Transverse colon (tissue), 4 donors: ENCODE data around the gene SUSD2. TPM values are rescaled to one million over a fixed set of nuclear protein-coding genes. Genes with fewer than 3 reads are reported as not detected.
A peak's percentile ranks its signal among the peaks of the same experiment; 100 is the strongest.

Experiments
- DNase-seq: peaks from one replicate; pipeline ENCODE4 v3.0.0-alpha.2; 2019
- H3K27ac ChIP-seq, 4 donors: fragments of 200-600 bp; sonication (generic); 2 replicates each; pipeline ENCODE4 v1.5.1; 2016 to 2018; ENCODE audit warnings: inconsistent platforms in 4 of 4
- H3K27me3 ChIP-seq: fragments of 200-600 bp; sonication (generic); 2 replicates; pipeline ENCODE4 v1.5.1; 2017; ENCODE audit warnings: inconsistent platforms
- H3K36me3 ChIP-seq, 4 donors: fragments of 200-600 bp; sonication (generic); 2 replicates each; pipeline ENCODE4 v1.5.1; 2017 to 2019; ENCODE audit warnings: inconsistent platforms in 4 of 4
- H3K4me1 ChIP-seq, 4 donors: fragments of 200-600 bp; sonication (generic); 2 replicates each; pipeline ENCODE4 v1.5.1; 2017 to 2020; ENCODE audit warnings: inconsistent platforms in 4 of 4
- H3K4me3 ChIP-seq, 4 donors: fragments of 200-600 bp; sonication (generic); 1 replicate in 1 of 4; 2 replicates in 3 of 4; pipeline versions ENCODE4 v1.5.1 to v1.6.1; 2017 to 2019; ENCODE audit warnings: inconsistent platforms in 4 of 4
- H3K9me3 ChIP-seq, 2 donors: fragments of 200-600 bp; sonication (generic); 2 replicates each; pipeline ENCODE4 v1.5.1; 2017 to 2019; ENCODE audit warnings: inconsistent platforms in 2 of 2
- CTCF ChIP-seq, 5 experiments: fragments of 200-600 bp in 3 of 5; fragments of 450-650 bp in 2 of 5; sonication (generic) in 3 of 5; IDR thresholded peaks; 1 replicate in 2 of 5; 2 replicates in 3 of 5; pipeline ENCODE4 v1.5.1; 2016 to 2017; ENCODE audit warnings: antibody characterized with exemption in 5 of 5, inconsistent platforms in 3 of 5, mild to moderate bottlenecking in 2 of 5, moderate library complexity in 1 of 5
- EP300 ChIP-seq: sonication (generic); formaldehyde crosslinking; IDR thresholded peaks from one replicate; pipeline ENCODE4 v1.6.1; 2017; ENCODE audit warnings: antibody characterized with exemption, low read depth
- POLR2A ChIP-seq: fragments of 450-650 bp; IDR thresholded peaks from one replicate; pipeline ENCODE4 v1.6.1; 2016; ENCODE audit warnings: antibody characterized with exemption, mild to moderate bottlenecking, moderate library complexity
- POLR2AphosphoS5 ChIP-seq, 3 donors: sonication (generic); formaldehyde crosslinking; IDR thresholded peaks; one replicate each; pipeline ENCODE4 v1.6.1; 2016; ENCODE audit warnings: antibody characterized with exemption in 3 of 3
- WGBS, 2 donors: methylation state at CpG; one replicate each; pipeline ENCODE4 v1.1.5; 2018; ENCODE audit warnings: low coverage in 1 of 2; 5-methylcytosine and 5-hydroxymethylcytosine counted together
- in situ Hi-C, 4 donors: fragments of 200-750 bp; cut with MboI; loops; one replicate each; pipeline versions ENCODE4 v1.15.0 to v1.15.1; 2017; ENCODE audit warnings: low sequenced_read_pairs in 3 of 4, low pct_ligation_motif_present in 1 of 4, low pct_unique_long_range_greater_than_20kb in 1 of 4
- intact Hi-C: fragments of 100-400 bp; cut with DNase I; formaldehyde crosslinking; loops from one replicate; pipeline ENCODE4 v1.15.1; 2023; ENCODE audit warnings: low total_unique reads
- total RNA-seq, 4 donors: library from RNA; depleted of rRNA; stranded (reverse); fragments of >200 nt; gene quantifications; one replicate each; pipeline ENCODE4 v1.1.0, GENCODE V29; 2016

The SUSD2 gene
- total RNA-seq, 4 donors from 2014 or later = 0.37 to 67.7 (median 3.8) TPM

- no peak for DNase-seq
- no peak overlapping the region for H3K4me3 ChIP-seq
- no peaks in the 10 kb centered on the region for H3K27me3 ChIP-seq
- peak in 3 of 5 experiments; percentile 4 to 11 (median 10) for TF ChIP-seq CTCF (IDR thresholded peaks at IDR 0.05)
- TF ChIP-seq EP300 = no peak
- 86 to 87% methylated on average over 7 to 21 of the region's 21 CpGs for WGBS, 2 donors
- intact Hi-C loops = no loop called here
- H3K27ac ChIP-seq = peak overlapping the region in 3 of 4 donors; percentile 3 to 77 (median 74)
- H3K4me1 ChIP-seq = peaks cover 11 to 37% (median 24%) of the 10 kb centered on the region in 4 donors
- in situ Hi-C loops = loop anchor here in 1 of 4 donors (10.0 kb wide), 1 partner anchor 74 kb away; no protein-coding TSS in a partner anchor
- H3K9me3 ChIP-seq = no peaks in the 10 kb centered on the region
- H3K36me3 ChIP-seq = peaks cover 0 to 3% (median 0%) of the 10 kb centered on the region in 4 donors
Measured at GRCh38 chr22:24178502-24179440, 2.5 kb upstream of the SUSD2 start.

GRCh38 chr22:24179478-24180210 is 1.6 kb upstream of the SUSD2 start:
- WGBS, 2 donors = 81% methylated on average over 13 of the region's 17 CpGs; no CpG with 5 or more reads in 1 of the 2 donors
- peak overlapping the region in 1 of 4 donors; percentile 3 for H3K27ac ChIP-seq
- no peaks in the 10 kb centered on the region for H3K9me3 ChIP-seq
- H3K4me3 ChIP-seq = no peak overlapping the region
- no peak for DNase-seq
- in situ Hi-C loops = loop anchor here in 1 of 4 donors (10.0 kb wide), 1 partner anchor 75 kb away; no protein-coding TSS in a partner anchor
- intact Hi-C loops = no loop called here
- peaks cover 0 to 3% (median 0%) of the 10 kb centered on the region in 4 donors for H3K36me3 ChIP-seq
- TF ChIP-seq EP300 = no peak
- TF ChIP-seq POLR2AphosphoS5 (IDR thresholded peaks at IDR 0.05) = no peak
- TF ChIP-seq CTCF (IDR thresholded peaks at IDR 0.05) = no peak
- no peak for TF ChIP-seq POLR2A
- peaks cover 11 to 33% (median 23%) of the 10 kb centered on the region in 4 donors for H3K4me1 ChIP-seq
- no peaks in the 10 kb centered on the region for H3K27me3 ChIP-seq

- no peak for DNase-seq
- in situ Hi-C loops (no loop called here), intact Hi-C loops (no loop called here)
- no peaks in the 10 kb centered on the region for H3K9me3 ChIP-seq
- peak overlapping the region; percentile 25 to 65 (median 40) for H3K27ac ChIP-seq
- H3K4me3 ChIP-seq = no peak overlapping the region
- H3K27me3 ChIP-seq = no peaks in the 10 kb centered on the region
- peaks cover 11 to 29% (median 20%) of the 10 kb centered on the region in 4 donors for H3K4me1 ChIP-seq
- WGBS, 2 donors = 86% methylated on average over 11 of the region's 16 CpGs; no CpG with 5 or more reads in 1 of the 2 donors
- TF ChIP-seq CTCF (IDR thresholded peaks at IDR 0.05) (no peak), POLR2A (no peak), POLR2AphosphoS5 (IDR thresholded peaks at IDR 0.05) (no peak), EP300 (no peak)
- H3K36me3 ChIP-seq = peaks cover 0 to 3% (median 0%) of the 10 kb centered on the region in 4 donors
Measured at GRCh38 chr22:24180316-24181087, 785 bp upstream of the SUSD2 start.
